Measurements from ENCODE around the gene RPS27L. TPM values are rescaled to one million over a fixed set of nuclear protein-coding genes. Genes with fewer than 3 reads are reported as not detected.

RPS27L gene
- total and polyA plus RNA-seq, 2 of the 8 experiments (the other 6 are each of a cell fraction or from before 2014, with no cell fraction given), result 115 to 143 TPM

DNA sequence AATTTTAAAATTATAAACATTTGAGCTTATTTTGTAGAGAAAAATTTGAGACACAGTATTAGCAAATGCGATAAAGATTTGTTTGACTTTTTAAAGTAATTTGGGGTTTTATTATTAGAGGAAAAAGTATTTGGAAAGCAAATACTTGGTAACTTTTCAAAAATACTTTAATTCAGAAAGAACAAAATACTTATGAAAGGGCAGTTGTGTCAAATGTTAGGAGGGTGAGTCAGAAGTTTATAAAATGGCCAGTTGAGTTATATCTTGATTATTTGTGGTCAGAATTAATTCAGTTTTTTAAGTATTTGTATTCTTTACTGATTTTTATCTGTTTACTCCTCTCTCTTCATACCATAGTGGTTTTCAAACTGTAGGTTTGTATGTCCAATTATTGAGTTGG lies 23.5 kb downstream of the RPS27L start:
- H3K79me2 ChIP-seq (ENCODE audit: control insufficient read depth in 1 of 2, insufficient read depth in 2 of 2, low read length in 2 of 2), result no peaks in the 10 kb centered on the region
- FAIRE-seq (no peak), DNase-seq (ENCODE audit: low read depth in 1 of 2, low spot score in 2 of 2) (no peak)
- TF ChIP-seq POLR2A (IDR thresholded peaks at IDR 0.05; ENCODE audit: control extremely low read depth in 1 of 2, low read depth in 2 of 2, low read length in 2 of 2) (no peak), TAF7 (optimal IDR thresholded peaks at IDR 0.05; ENCODE audit: borderline replicate concordance, low read depth, low read length) (no peak), KDM5A (IDR thresholded peaks at IDR 0.05; ENCODE audit: low read length) (no peak)
- no peak overlapping the region for H3K4me3 ChIP-seq (ENCODE audit: extremely low read depth in 1 of 4, insufficient read depth in 2 of 4, low read depth in 3 of 4, low read length in 4 of 4)
- H3K4me1 ChIP-seq (replicated peaks in 1 of 4; ENCODE audit: control insufficient read depth in 3 of 4, insufficient read depth in 4 of 4, low read length in 3 of 4), result no peaks in the 10 kb centered on the region
- H3K23ac ChIP-seq (ENCODE audit: insufficient read length), result no peak overlapping the region
- H2BK20ac ChIP-seq (ENCODE audit: low read length), result no peak overlapping the region
- no peak overlapping the region for H3K4me2 ChIP-seq (ENCODE audit: insufficient read depth in 1 of 2, low read depth in 2 of 2, low read length in 2 of 2)
- no peak overlapping the region for H4K91ac ChIP-seq (replicated peaks; ENCODE audit: insufficient read length, low read length)
- H2AFZ ChIP-seq (ENCODE audit: low read length), result no peak overlapping the region
- H2BK12ac ChIP-seq (ENCODE audit: low read depth, low read length), result no peak overlapping the region
- H4K8ac ChIP-seq (ENCODE audit: extremely low read depth, insufficient read depth, low read length), result no peak overlapping the region
- H2BK15ac ChIP-seq (ENCODE audit: low read length), result no peak overlapping the region
- no peak overlapping the region for H3K9ac ChIP-seq (replicated peaks in 1 of 4; ENCODE audit: extremely low read depth in 1 of 4, low read depth in 3 of 4, low read length in 3 of 4)
- H4K20me1 ChIP-seq (replicated peaks in 1 of 2; ENCODE audit: control insufficient read depth in 1 of 2, insufficient read depth in 2 of 2, low read length in 2 of 2), result peaks cover 0 to 2% of the 10 kb centered on the region in 2 experiments
- no peaks in the 10 kb centered on the region for H3K23me2 ChIP-seq (ENCODE audit: low read depth, low read length)
- H3K4ac ChIP-seq (replicated peaks; ENCODE audit: insufficient read length, low read depth, low read length), result no peak overlapping the region
- H3K9me3 ChIP-seq (ENCODE audit: insufficient read depth in 2 of 2, low read depth in 1 of 2, low read length in 1 of 2), result no peaks in the 10 kb centered on the region
- no peak overlapping the region for H4K5ac ChIP-seq (ENCODE audit: insufficient read length, low read depth, low read length)
- H2BK120ac ChIP-seq (replicated peaks; ENCODE audit: low read depth, low read length), result no peak overlapping the region
- 87 to 100% methylated on average over 1 of the region's 1 CpG for WGBS, 2 experiments (ENCODE audit: extremely low coverage in 1 of 2, insufficient coverage in 1 of 2, insufficient read length in 1 of 2, insufficient replicate concordance in 2 of 2, low coverage in 1 of 2, low lambda C conversion rate in 2 of 2, missing lambda C conversion rate in 1 of 2)
- CTCF ChIA-PET (ENCODE audit: partially characterized antibody), result interaction anchor here (0.6 to 2.3 kb wide), 3 partner anchors 13 to 118 kb away, joined by 3 to 10 read pairs (median 3); no protein-coding TSS in a partner anchor
- no peak overlapping the region for H3K56ac ChIP-seq (replicated peaks; ENCODE audit: insufficient read length, low read depth, low read length)
- no peak overlapping the region for H3K14ac ChIP-seq (ENCODE audit: insufficient read length)
- POLR2A ChIA-PET (ENCODE audit: partially characterized antibody), result interaction anchor here (0.6 to 1.1 kb wide), 3 partner anchors 16 to 145 kb away, joined by 3 to 4 read pairs (median 3); no protein-coding TSS in a partner anchor
- no peak overlapping the region for H2AK5ac ChIP-seq (ENCODE audit: low read depth, low read length)
- H3K79me1 ChIP-seq (ENCODE audit: low read depth, low read length), result no peaks in the 10 kb centered on the region
- H3K27me3 ChIP-seq (replicated peaks in 1 of 4; ENCODE audit: control insufficient read depth in 3 of 4, extremely low read depth in 1 of 4, insufficient read depth in 3 of 4, low read length in 3 of 4), result no peaks in the 10 kb centered on the region
- no peak overlapping the region for H3K27ac ChIP-seq (ENCODE audit: low read depth, low read length)
- H3K18ac ChIP-seq (ENCODE audit: extremely low read depth, low read length), result no peak overlapping the region
- peaks cover 0 to 4% (median 0%) of the 10 kb centered on the region in 4 experiments; a peak in 1 of 8 replicates for H3K36me3 ChIP-seq (ENCODE audit: control insufficient read depth in 2 of 4, insufficient read depth in 4 of 4, low read length in 3 of 4)
- no peak overlapping the region for H2BK5ac ChIP-seq (ENCODE audit: low read depth, low read length)

Measured in H1 (cell line).